AG10803 (cell line): ENCODE measurements around the gene RBFA.

Experiments used
- DNase-seq: peaks from one replicate; pipeline ENCODE4 v3.0.0; 2010; ENCODE audit warnings: low read depth
- H3K4me3 ChIP-seq: 2 replicates; pipeline ENCODE4 v1.5.1; 2011; ENCODE audit warnings: mild to moderate bottlenecking, low read length, control low read depth
- TF ChIP-seq, protein P1 (sequence below): conservative IDR thresholded peaks from 2 replicates; pipeline ENCODE4 v1.5.1; 2011; ENCODE audit warnings: mild to moderate bottlenecking, low read length, control low read depth, inconsistent platforms

Gene RBFA

DNA sequence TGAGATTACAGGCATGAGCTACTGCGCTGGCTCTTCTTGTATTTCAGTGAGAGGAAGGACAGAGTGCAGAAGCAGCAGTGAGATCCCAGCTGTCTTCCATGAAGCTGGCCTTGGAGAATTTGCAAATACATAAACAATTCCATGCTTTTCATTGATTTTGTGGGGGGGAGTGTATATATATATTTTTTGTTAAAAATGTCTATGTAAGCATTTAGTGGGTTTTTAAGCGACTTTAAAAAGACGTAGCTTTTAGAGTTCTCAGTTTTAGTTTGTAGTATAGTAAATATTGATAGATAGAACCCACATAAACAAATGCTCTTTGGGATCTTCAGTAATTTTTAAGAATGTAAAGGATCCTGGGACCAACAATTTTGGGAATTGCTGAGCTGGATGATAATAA is 6.3 kb downstream of the RBFA start:
- TF ChIP-seq, protein P1, sequence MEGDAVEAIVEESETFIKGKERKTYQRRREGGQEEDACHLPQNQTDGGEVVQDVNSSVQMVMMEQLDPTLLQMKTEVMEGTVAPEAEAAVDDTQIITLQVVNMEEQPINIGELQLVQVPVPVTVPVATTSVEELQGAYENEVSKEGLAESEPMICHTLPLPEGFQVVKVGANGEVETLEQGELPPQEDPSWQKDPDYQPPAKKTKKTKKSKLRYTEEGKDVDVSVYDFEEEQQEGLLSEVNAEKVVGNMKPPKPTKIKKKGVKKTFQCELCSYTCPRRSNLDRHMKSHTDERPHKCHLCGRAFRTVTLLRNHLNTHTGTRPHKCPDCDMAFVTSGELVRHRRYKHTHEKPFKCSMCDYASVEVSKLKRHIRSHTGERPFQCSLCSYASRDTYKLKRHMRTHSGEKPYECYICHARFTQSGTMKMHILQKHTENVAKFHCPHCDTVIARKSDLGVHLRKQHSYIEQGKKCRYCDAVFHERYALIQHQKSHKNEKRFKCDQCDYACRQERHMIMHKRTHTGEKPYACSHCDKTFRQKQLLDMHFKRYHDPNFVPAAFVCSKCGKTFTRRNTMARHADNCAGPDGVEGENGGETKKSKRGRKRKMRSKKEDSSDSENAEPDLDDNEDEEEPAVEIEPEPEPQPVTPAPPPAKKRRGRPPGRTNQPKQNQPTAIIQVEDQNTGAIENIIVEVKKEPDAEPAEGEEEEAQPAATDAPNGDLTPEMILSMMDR, result no peak
- no peak for DNase-seq
- H3K4me3 ChIP-seq, result no peak overlapping the region

DNA sequence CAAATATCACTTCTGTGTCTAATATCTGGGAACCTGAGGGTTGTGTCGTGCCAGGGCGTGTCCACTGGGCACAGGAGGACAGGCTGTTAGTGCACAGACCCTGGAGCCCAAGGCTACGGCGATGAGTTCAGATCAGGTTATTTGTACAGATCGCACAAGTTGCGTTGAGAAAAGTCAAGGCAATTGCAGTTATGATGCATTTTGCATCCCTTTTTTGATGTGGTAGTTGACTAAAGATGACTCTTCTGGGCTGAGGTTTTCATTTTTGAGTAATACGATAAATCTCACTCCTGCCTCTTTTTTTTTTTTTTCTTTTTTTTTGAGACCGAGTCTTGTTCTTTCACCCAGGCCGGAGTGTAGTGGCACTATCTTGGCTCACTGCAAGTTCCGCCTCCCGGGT is 7.2 kb downstream of the RBFA start:
- no peak overlapping the region for H3K4me3 ChIP-seq
- TF ChIP-seq, protein P1, result no peak
- no peak for DNase-seq

DNA sequence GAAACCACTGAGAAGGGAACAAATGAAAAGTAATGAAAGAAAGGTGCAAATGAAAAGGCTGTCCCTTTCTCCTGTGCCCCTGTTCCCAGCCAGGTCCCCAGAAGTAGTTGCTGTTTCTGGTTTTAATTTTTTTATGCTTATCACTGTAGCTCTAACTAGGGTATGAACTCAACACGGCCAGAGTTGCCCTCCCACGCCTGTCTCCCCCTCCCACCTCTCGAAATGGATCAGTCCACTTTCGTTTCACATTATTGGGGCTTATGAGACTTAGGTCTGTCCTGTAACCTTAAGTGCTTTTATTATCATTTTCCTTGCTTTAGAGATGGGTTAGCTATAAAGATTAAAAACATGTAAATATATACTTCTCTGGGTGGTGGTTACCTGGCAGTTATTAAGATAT is 8.6 kb downstream of the RBFA start:
- TF ChIP-seq, protein P1, result no peak

DNA sequence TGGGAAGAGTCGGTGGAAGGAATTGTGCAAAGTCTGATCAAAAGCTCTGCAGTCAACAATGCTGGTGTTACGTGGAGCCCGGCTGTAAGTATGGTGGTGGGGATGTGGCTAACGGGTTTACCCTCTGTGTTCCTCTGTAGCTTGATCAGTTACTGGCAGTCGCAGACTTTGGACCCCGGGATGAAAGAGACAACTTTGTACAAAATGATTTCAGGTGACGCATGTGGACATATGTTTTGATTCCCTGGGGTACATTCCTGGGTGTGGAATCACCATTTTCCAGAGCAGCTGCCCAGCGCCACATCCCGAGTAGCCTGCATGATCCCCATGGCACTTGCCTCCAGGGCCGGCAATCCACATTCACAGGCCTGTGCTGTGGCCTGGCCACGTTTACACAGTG is 9.8 kb downstream of the RBFA start:
- no peak for DNase-seq
- TF ChIP-seq, protein P1, result no peak
- no peak overlapping the region for H3K4me3 ChIP-seq

More for the DNA sequence above, 8.6 kb downstream of the RBFA start:
- H3K4me3 ChIP-seq, result no peak overlapping the region
- DNase-seq, result no peak

DNA sequence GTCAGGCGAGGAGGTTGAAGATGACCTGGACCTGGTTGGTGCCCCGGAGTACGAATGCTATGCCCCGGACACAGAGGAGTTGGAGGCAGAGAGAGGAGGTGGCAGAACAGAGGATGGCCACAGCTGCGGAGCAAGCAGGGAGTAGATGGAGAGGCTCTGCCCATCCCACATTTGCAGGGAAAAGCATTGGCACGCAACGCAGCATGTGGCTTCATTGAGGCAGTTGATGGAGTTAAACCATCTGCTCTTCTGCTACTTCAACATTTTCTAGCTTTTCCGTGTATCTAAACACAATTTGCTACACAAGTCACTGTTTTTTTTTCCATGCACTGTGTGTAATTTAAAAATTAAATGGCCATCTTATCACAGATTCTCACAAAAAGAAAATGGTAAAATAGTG is 11.8 kb downstream of the RBFA start:
- TF ChIP-seq, protein P1, result no peak
- no peak overlapping the region for H3K4me3 ChIP-seq
- DNase-seq, result no peak

DNA sequence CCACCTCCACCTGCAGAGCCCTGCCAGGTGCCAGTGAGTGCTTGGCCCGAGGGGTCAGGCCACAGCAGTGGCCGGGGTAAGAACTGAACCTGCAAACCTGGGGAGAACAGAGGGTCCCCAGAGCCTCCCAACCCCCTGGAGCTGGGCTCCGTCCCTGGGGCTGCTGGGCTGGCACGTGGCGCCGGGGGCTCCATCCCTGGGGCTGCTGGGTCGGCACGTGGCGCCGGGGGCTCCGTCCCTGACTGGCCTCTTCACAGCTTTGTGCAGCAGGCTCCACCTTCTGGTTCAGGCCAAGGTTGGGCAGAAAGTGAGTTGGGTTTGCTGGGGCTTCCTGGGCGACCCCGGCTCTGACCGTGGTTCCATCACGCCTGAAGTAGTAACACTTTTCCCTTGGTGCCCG is 12.2 kb downstream of the RBFA start:
- TF ChIP-seq, protein P1, result no peak
- no peak for DNase-seq
- H3K4me3 ChIP-seq, result no peak overlapping the region

DNA sequence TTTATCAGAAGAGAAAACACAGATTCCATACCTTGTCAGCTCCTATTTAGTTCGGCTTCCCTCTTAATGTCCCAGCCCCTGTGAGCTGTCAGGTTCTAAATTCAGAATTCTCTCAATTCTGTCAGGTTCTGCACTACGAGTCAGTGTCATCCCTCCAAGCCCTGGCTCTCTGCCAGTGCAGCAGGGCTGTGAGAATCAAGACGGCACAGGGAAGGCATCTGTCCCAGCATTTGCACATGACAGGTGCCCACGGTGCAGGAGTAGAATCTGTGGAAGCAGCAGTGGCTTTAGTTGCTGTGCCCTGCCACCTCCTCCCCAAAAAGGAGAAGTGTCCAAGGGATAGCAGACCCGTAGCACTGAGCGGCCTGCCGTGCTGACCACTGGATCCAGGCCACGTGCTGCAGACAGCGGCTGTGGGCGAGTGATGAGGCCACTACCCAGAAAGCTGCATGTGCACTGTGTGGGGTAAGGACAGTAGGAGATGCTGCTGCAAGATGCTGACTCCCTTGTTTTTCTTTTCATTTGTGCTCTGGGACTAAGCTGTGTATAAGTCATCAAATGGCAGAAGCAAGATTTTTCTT is 12.8 kb downstream of the RBFA start:
- no peak overlapping the region for H3K4me3 ChIP-seq
- TF ChIP-seq, protein P1, result no peak
- no peak for DNase-seq
